Left lung (tissue), 10 donors: ENCODE results near the gene PAEP. TPM values are rescaled to one million over a fixed set of nuclear protein-coding genes. Genes with fewer than 3 reads are reported as not detected.

Source experiments
- ATAC-seq: fragments of 200-7000 bp; cut with Tn5 transposase; one replicate; pipeline ENCODE4 v1.9.1; 2020; ENCODE audit warnings: moderate library complexity
- DNase-seq, 4 donors: peaks; one replicate each; pipeline ENCODE4 v3.0.0-alpha.2; 2013 to 2020
- H3K27ac ChIP-seq, 2 donors: fragments of 200-600 bp; sonication (generic) in 1 of 2; one replicate each; pipeline versions ENCODE4 v1.5.0 to v1.8.0; 2020 to 2021
- H3K27me3 ChIP-seq, 2 donors: fragments of 200-600 bp; sonication (generic) in 1 of 2; one replicate each; pipeline versions ENCODE4 v1.5.0 to v1.8.0; 2020 to 2021
- H3K36me3 ChIP-seq, 2 donors: fragments of 200-600 bp; sonication (generic) in 1 of 2; one replicate each; pipeline versions ENCODE4 v1.5.0 to v1.8.0; 2020 to 2021
- H3K4me1 ChIP-seq, 2 donors: fragments of 200-600 bp; one replicate each; pipeline ENCODE4 v1.8.0; 2021
- H3K4me3 ChIP-seq, 2 donors: fragments of 200-600 bp; sonication (generic) in 1 of 2; one replicate each; pipeline versions ENCODE4 v1.5.0 to v1.8.0; 2020 to 2021; ENCODE audit warnings: mild to moderate bottlenecking in 1 of 2
- H3K9me3 ChIP-seq, 2 donors: fragments of 200-600 bp; sonication (generic) in 1 of 2; one replicate each; pipeline versions ENCODE4 v1.5.0 to v1.8.0; 2020 to 2021
- intact Hi-C, 2 donors: fragments of 100-400 bp; cut with DNase I; formaldehyde crosslinking; loops; one replicate each; pipeline versions ENCODE4 v1.11.2 to v1.14.2; 2022
- polyA plus RNA-seq, 6 donors: library from polyadenylated mRNA; unstranded; fragments of 120-200 nt; gene quantifications; one replicate each; pipeline ENCODE4 v1.2.1, GENCODE V29; 2013; ENCODE audit not compliant: insufficient read length in 6 of 6
- total RNA-seq, 2 donors: library from RNA; stranded (reverse); fragmentation: NEBNext Ultra II Directional; extraction: Animal tissue kit (Norgen Biotek cat#: 25700); gene quantifications; one replicate each; pipeline ENCODE4 v1.2.1, GENCODE V29; 2021
- TF ChIP-seq, protein P1 (sequence below), 2 donors: fragments of 200-600 bp; sonication (generic) in 1 of 2; IDR thresholded peaks; one replicate each; pipeline versions ENCODE4 v1.5.0 to v1.8.0; 2021; ENCODE audit warnings: antibody characterized with exemption in 2 of 2
- donor health status: DM: no; HTN: yes; CAD: no.
- donor health status: DM: no; HTN: no; CAD: no.

PAEP gene
- total and polyA plus RNA-seq, 8 donors, result 0.39 to 4.2 TPM; not detected in 6

DNA sequence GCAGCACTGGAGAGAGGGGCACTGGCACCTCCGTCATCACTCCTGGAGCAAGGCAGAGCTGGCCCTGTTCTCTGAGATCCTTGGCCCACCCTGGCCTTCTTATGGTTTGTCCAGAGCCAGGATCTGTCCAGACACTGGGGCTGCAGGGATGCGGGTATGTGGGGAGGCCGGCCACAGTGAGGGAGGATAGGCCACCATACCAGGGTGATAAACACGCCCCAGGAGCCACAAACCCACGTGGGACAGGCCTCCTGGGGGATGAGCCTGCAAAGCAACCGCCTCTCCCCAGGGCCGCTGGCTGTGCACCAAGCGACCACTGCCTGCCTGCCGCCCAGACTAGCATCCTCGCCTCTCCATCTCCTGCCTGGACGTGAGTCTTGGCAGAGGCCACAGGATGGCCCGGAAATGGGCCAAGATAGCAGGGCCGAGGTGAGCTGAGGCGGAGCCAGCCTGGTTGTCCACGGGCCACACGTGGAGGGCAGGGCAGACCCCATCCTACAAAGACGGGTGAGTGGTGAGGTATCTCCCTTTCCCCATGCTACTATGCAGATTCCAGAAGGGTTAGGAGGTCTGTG, 11.1 kb upstream of the PAEP start:
- TF ChIP-seq, protein P1, sequence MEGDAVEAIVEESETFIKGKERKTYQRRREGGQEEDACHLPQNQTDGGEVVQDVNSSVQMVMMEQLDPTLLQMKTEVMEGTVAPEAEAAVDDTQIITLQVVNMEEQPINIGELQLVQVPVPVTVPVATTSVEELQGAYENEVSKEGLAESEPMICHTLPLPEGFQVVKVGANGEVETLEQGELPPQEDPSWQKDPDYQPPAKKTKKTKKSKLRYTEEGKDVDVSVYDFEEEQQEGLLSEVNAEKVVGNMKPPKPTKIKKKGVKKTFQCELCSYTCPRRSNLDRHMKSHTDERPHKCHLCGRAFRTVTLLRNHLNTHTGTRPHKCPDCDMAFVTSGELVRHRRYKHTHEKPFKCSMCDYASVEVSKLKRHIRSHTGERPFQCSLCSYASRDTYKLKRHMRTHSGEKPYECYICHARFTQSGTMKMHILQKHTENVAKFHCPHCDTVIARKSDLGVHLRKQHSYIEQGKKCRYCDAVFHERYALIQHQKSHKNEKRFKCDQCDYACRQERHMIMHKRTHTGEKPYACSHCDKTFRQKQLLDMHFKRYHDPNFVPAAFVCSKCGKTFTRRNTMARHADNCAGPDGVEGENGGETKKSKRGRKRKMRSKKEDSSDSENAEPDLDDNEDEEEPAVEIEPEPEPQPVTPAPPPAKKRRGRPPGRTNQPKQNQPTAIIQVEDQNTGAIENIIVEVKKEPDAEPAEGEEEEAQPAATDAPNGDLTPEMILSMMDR (IDR thresholded peaks at IDR 0.05), result no peak
- no peak overlapping the region for H3K4me3 ChIP-seq
- no peak for DNase-seq
- intact Hi-C loops, result no loop called here
- H3K27ac ChIP-seq, result no peak overlapping the region
- H3K27me3 ChIP-seq, result peaks cover 0 to 19% of the 10 kb centered on the region in 2 donors
- H3K9me3 ChIP-seq, result no peaks in the 10 kb centered on the region
- no peaks in the 10 kb centered on the region for H3K4me1 ChIP-seq
- ATAC-seq, result no peak
- H3K36me3 ChIP-seq, result no peaks in the 10 kb centered on the region

DNA sequence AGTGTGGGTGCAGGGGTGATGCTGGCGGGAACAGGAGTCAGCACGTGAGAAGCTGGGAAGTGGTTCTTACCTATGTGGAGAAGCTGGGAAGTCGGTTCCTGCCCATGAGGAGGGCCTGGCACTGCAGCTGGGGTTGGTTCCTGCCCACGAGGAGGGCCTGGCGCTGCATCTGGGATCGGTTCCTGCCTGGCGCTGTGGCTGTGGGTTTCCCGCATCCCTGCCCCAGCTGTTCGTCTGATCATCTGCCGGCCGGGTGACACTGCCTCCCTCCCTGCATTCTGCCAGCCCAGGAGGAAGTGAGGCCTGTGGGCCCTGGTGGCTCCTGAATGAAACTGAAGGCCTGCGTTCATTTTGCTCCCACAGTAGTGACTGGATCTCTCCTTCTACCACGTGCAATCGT, 10.5 kb upstream of the PAEP start:
- TF ChIP-seq, protein P1 (IDR thresholded peaks at IDR 0.05), result no peak
- H3K4me1 ChIP-seq, result no peaks in the 10 kb centered on the region

DNA sequence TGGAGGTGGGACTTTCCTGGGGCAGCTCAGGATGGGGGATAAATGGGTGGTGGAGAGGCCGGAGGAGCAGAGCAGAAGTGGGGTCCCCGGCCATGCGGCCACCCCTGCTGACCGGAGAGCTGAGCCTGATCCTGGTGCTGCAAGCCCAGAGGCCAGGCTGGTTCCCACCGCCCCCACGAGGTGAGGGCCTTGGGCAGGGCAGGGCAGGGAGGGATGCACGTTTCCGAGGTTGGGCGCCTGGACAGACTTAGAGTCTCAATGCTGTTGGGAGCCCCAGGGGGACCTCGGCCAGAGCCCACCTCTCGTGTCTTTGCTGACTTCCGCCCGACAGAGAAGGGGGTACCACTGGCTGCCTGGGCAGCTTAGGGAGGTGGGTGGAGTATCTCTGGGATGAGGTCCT, 10.1 kb upstream of the PAEP start:
- Histone ChIP-seq H3K9me3 (no peaks in the 10 kb centered on the region), H3K27ac (no peak overlapping the region), H3K4me3 (no peak overlapping the region), H3K36me3 (no peaks in the 10 kb centered on the region), H3K27me3 (peaks cover 0 to 19% of the 10 kb centered on the region in 2 donors), H3K4me1 (no peaks in the 10 kb centered on the region)
- DNase-seq, result no peak
- TF ChIP-seq, protein P1 (IDR thresholded peaks at IDR 0.05), result no peak
- intact Hi-C loops, result no loop called here
- ATAC-seq, result no peak

More for the DNA sequence above, 10.5 kb upstream of the PAEP start:
- intact Hi-C loops, result no loop called here
- Histone ChIP-seq H3K27ac (no peak overlapping the region), H3K36me3 (no peaks in the 10 kb centered on the region), H3K9me3 (no peaks in the 10 kb centered on the region), H3K4me3 (no peak overlapping the region), H3K27me3 (peaks cover 0 to 19% of the 10 kb centered on the region in 2 donors)
- DNase-seq, result no peak
- ATAC-seq, result no peak

DNA sequence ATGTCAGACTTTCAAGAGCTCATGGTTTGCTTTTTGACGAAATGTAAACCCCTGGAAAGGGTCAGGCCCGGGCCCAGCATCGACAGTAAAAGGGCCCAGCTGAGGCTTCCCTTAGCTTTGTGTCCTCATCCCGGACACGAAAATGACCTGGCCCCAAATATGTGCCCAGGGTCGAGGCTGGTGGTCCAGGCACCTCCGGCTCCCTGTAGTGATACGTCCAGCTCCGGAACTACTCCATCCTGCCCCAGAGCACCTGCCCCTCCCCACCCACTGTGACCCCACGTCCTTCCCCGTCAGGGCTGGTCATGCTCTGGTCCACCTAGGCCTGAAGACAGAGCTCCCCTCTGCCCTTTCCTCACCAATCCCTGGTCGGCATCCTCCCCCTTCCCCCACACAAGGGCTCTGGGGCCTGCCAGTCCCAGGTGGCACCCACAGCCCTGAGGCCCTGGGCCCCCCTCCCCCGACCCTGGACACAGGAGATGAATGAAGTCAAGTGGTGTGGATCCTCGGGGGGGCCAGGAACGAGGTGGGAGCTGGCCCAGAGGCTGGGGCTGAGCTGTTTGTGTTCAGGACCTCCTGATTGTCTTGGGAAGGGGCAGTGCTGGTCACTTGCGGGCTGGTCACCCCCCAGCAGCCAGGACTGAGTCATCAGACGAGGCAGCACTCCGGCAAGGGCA, 9.4 kb upstream of the PAEP start:
- H3K9me3 ChIP-seq, result no peaks in the 10 kb centered on the region
- H3K27ac ChIP-seq, result no peak overlapping the region
- peaks cover 0 to 19% of the 10 kb centered on the region in 2 donors for H3K27me3 ChIP-seq
- intact Hi-C loops, result no loop called here
- no peaks in the 10 kb centered on the region for H3K4me1 ChIP-seq
- DNase-seq (no peak), ATAC-seq (no peak)
- TF ChIP-seq, protein P1 (IDR thresholded peaks at IDR 0.05), result no peak
- H3K4me3 ChIP-seq, result no peak overlapping the region
- no peaks in the 10 kb centered on the region for H3K36me3 ChIP-seq

DNA sequence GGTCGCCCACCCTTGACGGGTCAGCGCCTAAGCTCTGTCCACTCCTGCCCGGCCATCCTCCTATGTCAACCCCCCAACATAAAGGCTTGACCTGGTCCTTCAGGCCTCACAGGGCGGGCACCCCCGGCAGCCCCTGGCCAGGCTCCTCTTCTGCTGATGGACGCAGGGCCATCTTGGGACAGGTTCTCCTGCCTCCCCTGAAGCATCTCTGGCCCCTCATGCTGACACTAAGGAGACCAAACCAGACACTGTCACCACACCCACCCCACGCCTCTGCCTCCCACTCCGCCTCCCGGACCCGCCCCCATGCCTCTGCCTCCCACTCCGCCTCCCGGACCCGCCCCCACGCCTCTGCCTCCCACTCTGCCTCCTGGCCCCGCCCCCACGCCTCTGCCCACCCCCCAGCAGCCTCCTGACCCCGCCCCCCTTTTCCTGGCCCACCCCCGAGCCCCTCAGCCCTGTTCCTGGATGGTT, 8.8 kb upstream of the PAEP start:
- H3K4me1 ChIP-seq, result no peaks in the 10 kb centered on the region
- TF ChIP-seq, protein P1 (IDR thresholded peaks at IDR 0.05), result no peak
- no peak overlapping the region for H3K27ac ChIP-seq
- H3K36me3 ChIP-seq, result no peaks in the 10 kb centered on the region
- intact Hi-C loops, result no loop called here
- no peak for DNase-seq
- H3K4me3 ChIP-seq, result no peak overlapping the region
- H3K27me3 ChIP-seq, result peaks cover 0 to 19% of the 10 kb centered on the region in 2 donors
- ATAC-seq, result no peak
- H3K9me3 ChIP-seq, result no peaks in the 10 kb centered on the region
